ENCODE data around the gene HLA-DOA.

The HLA-DOA gene

DNA sequence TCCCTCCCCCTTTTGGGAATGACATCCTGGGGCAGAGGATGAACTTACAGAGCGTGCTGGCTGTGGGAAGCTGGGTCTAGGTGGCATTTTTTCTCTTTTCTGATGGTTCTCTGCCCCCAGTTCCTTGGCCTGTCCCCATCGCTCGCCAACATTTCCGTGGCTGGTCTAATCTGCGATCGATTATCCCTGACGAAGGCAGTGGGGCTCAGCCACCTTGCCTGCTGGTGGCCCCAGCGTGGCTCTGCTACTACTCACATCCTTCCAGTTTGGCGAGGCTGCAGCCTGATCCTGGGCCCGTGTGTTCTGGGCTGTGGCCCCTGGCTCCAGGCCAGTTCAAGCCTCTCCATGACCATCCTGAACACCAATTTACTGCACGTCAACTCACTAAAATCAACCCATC lies 6.4 kb upstream of the HLA-DOA start:
- Histone ChIP-seq H3K27ac (no peak overlapping the region), H3K9me3 (no peaks in the 10 kb centered on the region), H3K4me3 (no peak overlapping the region), H3K27me3 (peaks cover 0 to 21% of the 10 kb centered on the region in 2 donors), H3K36me3 (no peaks in the 10 kb centered on the region), H3K4me1 (peaks cover 0 to 20% (median 5%) of the 10 kb centered on the region in 4 donors)
- TF ChIP-seq, protein P1, sequence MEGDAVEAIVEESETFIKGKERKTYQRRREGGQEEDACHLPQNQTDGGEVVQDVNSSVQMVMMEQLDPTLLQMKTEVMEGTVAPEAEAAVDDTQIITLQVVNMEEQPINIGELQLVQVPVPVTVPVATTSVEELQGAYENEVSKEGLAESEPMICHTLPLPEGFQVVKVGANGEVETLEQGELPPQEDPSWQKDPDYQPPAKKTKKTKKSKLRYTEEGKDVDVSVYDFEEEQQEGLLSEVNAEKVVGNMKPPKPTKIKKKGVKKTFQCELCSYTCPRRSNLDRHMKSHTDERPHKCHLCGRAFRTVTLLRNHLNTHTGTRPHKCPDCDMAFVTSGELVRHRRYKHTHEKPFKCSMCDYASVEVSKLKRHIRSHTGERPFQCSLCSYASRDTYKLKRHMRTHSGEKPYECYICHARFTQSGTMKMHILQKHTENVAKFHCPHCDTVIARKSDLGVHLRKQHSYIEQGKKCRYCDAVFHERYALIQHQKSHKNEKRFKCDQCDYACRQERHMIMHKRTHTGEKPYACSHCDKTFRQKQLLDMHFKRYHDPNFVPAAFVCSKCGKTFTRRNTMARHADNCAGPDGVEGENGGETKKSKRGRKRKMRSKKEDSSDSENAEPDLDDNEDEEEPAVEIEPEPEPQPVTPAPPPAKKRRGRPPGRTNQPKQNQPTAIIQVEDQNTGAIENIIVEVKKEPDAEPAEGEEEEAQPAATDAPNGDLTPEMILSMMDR (IDR thresholded peaks at IDR 0.05) = no peak
- DNase-seq = no peak
- intact Hi-C loops (cut with DNase I; ENCODE audit: low total_unique reads) = loop anchor here (5.0 to 10.0 kb wide), 2 partner anchors 77 to 109 kb away; no protein-coding TSS in a partner anchor

DNA sequence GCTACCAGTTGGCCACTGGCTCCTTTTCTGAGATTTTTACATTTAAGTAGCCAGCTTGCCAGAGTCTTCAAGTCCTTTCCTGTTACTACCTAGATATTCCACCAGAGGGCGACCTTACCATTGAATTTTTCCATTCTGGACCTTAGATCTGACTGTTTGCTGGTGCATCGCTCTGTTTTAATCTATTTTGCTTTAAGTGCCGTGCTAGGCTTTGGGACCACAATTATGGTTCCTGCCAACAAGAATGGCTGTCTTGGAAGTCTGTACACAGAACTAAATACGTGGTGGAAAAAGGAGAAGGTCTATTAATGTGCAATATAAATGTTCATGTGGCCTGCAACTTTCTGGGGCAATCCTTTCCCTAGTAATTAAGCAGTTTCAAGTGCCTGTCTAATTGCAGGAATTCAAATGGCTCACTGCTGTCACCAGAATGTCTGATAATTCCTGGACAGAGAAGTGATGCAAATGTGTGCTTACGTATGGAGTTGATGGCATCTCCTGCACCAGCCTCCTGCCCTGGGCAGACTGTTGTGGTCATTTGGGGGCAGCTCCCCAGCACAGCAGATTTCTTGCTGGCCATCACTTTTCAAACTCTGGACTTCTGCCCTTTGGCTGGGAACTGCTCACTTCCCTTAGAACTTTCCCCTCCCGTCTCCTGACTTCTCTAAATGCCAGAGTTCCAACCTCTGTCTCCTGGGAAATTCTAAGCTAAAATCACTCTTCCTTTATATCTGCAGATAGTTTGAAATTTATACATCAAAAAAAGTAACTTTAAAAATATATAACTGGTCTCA lies 5.6 kb upstream of the HLA-DOA start:
- DNase-seq = no peak
- Histone ChIP-seq H3K27me3 (peaks cover 0 to 29% of the 10 kb centered on the region in 2 donors), H3K4me3 (no peak overlapping the region), H3K4me1 (peaks cover 0 to 20% (median 5%) of the 10 kb centered on the region in 4 donors), H3K36me3 (no peaks in the 10 kb centered on the region), H3K9me3 (no peaks in the 10 kb centered on the region), H3K27ac (no peak overlapping the region)
- TF ChIP-seq, protein P1 (IDR thresholded peaks at IDR 0.05) = peak; percentile 78 to 81
- intact Hi-C loops (cut with DNase I; ENCODE audit: low total_unique reads) = loop anchor here (5.0 to 10.0 kb wide), 3 partner anchors 77 to 232 kb away; no protein-coding TSS in a partner anchor

DNA sequence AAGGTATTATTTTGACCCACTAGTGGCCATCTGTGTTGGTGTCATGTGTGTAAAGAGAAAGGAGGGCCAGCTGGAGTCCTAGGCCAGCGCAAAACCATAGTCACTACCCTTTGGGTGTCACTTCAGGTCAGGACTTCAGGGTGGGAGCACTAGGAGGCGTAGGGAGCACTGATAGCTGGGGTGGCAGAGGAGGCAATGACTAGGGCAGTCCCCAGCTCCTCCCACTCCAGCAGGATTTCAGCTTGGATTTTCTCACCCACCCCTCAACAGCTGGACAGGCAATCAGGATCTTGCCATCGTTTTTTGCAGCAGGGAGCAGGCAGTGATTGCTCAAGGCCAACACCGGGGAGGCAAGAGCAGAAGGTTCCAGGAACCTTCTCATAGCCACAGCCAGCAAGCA lies 4.2 kb upstream of the HLA-DOA start:
- no peak for DNase-seq
- no peak overlapping the region for H3K4me3 ChIP-seq
- TF ChIP-seq, protein P1 (IDR thresholded peaks at IDR 0.05) = no peak
- H3K9me3 ChIP-seq = no peaks in the 10 kb centered on the region
- peaks cover 0 to 15% (median 5%) of the 10 kb centered on the region in 4 donors for H3K4me1 ChIP-seq
- intact Hi-C loops (cut with DNase I; ENCODE audit: low total_unique reads) = loop anchor here (5.0 to 10.0 kb wide), 2 partner anchors 111 to 234 kb away; no protein-coding TSS in a partner anchor
- peaks cover 0 to 39% of the 10 kb centered on the region in 2 donors for H3K27me3 ChIP-seq
- H3K27ac ChIP-seq = no peak overlapping the region
- H3K36me3 ChIP-seq = no peaks in the 10 kb centered on the region

- Histone ChIP-seq H3K27me3 (peaks cover 0 to 50% of the 10 kb centered on the region in 2 donors), H3K36me3 (no peaks in the 10 kb centered on the region), H3K9me3 (no peaks in the 10 kb centered on the region), H3K4me3 (no peak overlapping the region), H3K4me1 (peaks cover 0 to 11% (median 0%) of the 10 kb centered on the region in 4 donors), H3K27ac (no peak overlapping the region)
- TF ChIP-seq, protein P1 (IDR thresholded peaks at IDR 0.05) = no peak
- intact Hi-C loops (cut with DNase I; ENCODE audit: low total_unique reads) = loop anchor here (5.0 to 10.0 kb wide), 2 partner anchors 114 to 237 kb away; no protein-coding TSS in a partner anchor
- DNase-seq = no peak
Observed at GRCh38 chr6:33010356-33010755, 965 bp upstream of the HLA-DOA start.

DNA sequence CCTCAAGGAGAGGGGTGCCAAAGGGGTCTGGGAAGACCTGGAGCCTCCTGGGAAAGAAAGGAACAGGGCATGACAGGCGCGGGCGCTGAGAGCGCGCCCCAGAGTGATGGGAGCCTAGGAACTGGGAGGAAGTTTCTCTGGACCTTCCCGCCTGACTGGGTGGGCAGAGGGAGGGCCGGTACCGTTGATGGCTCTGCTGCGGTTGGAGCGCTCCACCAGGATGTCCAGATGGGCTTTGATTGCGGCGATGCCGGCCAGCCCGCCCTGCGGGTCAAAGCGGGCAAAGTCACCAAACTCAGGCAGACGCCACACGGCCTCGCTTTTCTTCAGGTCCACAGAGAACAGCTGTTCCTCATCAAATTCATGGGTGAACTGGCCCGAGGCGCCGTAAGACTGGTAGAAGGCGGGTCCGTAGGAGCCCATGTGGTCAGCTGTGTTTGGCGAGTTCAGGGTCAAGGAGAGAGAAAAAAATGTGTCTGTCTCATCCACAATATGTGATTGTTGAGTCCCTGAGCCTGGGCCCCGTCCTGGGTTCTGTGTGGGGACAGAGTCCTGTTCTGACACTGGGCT lies 1.5 kb downstream of the HLA-DOA start:
- Histone ChIP-seq H3K9me3 (no peaks in the 10 kb centered on the region), H3K4me3 (no peak overlapping the region), H3K27ac (no peak overlapping the region), H3K27me3 (peaks cover 0 to 46% of the 10 kb centered on the region in 2 donors), H3K36me3 (no peaks in the 10 kb centered on the region), H3K4me1 (peaks cover 0 to 5% (median 0%) of the 10 kb centered on the region in 4 donors)
- DNase-seq = no peak
- intact Hi-C loops (cut with DNase I; ENCODE audit: low total_unique reads) = no loop called here
- TF ChIP-seq, protein P1 (IDR thresholded peaks at IDR 0.05) = no peak

Data from tibial artery (tissue), 4 donors.